Stromal cell of bone marrow (primary cell): Measurements from ENCODE around the gene DPH1.

ENCODE experiments used
- DNase-seq: peaks from one replicate; pipeline ENCODE4 v3.0.0-alpha.2; 2012; ENCODE audit warnings: low read depth

The DPH1 gene

GRCh38 chr17:2027528-2028233, 2.3 kb upstream of the DPH1 start:
- no peak for DNase-seq

- DNase-seq = no peak
These were observed 1.7 kb upstream of the DPH1 start for GRCh38 chr17:2028234-2028614.

- no peak for DNase-seq
These were observed 1.2 kb upstream of the DPH1 start for GRCh38 chr17:2028737-2029136.

DNA sequence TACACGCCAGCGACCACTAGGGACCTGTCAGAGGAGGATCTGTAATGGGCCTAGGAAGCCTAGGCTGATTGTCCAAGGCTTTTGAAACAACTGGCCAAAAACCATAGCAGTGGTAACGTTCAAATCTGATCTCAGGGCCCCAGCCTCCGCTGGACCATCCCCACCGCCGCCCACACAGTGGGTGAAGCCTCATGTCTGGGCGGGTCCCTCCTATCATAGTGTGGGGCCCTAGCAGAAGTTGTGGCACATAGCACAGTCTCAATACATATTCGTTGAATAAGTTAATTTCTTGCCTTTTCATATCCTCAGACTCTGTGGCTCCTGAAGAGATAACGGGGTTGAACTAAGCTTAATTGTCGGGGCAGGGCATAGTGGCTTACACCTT, 818 bp downstream of the DPH1 start:
- peak; percentile 82 for DNase-seq

DNA sequence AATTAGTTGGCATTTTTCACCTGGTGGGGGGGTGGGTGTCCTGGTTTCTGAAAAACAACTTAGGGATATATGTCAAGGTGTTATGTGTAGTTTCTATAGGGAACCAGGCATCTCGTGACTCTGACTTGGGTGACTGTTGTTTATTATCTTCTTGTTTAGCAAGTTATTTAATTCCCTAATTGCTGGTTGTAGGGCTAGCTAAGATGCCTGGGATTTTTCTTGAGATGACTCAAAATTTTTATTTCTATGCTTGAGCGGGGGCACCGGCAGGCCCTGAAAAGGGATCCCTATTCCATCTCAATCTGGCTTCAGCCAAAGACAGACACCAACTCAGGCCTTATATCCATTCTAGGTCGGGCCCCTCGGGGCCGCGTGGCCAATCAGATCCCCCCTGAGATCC, 3.2 kb downstream of the DPH1 start:
- DNase-seq = no peak

GRCh38 chr17:2034157-2034556, 4.2 kb downstream of the DPH1 start:
- DNase-seq = no peak

DNA sequence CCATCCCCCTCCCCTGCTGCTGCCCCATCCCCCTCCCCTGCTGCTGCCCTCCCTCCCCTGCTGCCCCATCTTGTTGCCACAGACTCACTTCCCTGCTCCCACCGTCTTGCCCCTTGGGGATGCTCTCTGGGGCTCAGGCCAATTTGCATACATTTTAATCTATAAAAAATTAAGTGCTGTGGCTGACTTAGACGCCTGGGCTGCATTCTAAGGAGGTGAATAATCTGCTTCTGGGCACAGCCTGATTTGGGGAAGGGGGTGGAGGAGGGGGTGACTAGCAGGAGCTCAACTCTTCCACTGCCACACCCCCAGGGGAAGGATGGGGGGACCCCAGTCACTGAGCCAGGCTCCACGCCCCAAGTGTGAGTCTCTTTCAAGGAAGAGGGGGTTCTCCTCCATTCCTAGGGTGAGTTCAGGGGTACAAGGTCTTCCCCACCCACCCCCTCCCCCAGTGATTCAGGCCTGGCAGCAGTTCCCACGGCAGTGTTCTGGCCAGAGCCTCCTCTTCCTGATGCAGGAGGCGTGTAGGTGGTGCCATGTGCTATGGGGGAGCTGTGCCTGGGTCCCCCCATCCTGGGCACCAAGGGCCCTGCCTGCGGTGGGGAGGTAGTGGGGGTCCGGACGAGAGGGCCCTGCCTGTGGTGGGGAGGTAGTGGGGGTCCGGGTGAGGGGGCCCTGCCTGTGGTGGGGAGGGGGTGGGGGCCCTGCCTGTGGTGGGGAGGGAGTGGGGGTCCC, 5.0 kb downstream of the DPH1 start:
- DNase-seq = no peak

GRCh38 chr17:2035541-2036488, 5.9 kb downstream of the DPH1 start:
- DNase-seq = no peak

DNA sequence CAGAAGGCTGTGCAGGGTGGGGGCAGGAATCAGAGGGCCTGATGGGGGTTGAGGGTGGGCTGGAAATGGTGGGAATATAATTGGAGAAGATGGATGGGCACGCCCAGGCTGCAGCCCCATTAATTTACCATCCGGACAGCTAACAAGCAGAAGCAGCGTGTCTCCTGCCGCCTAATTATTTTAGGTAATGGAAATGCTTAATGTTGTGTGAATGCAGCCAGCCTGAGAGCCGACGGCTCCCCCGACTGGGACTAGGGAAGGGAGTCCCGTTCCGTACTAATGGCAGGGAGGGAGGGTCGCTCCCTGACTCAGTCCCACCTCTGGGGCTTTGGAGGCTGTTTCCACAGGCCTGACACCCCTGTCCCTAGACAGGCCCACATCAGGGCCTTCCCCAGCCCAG, 7.2 kb downstream of the DPH1 start:
- DNase-seq = no peak

DNA sequence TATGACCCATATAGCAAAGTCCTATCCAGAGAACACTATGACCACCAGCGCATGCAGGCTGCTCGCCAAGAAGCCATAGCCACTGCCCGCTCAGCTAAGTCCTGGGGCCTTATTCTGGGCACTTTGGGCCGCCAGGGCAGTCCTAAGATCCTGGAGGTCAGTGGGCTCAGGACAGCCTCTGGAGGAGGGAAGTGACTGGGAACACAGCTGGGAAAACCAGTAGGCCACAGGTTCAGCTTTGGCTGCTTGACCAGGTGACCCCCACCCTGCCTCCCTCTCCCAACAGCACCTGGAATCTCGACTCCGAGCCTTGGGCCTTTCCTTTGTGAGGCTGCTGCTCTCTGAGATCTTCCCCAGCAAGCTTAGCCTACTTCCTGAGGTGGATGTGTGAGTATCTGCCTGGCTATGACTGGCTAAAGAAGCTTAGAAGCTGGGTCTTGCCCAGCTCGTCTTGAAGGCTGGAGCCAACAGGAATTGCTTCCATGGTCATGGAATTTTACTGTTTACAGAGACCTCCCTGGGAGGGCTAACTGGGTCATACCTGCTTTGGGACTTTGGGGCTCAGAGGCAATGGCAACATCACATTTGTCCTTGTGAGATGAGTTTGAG, 10.4 kb downstream of the DPH1 start:
- DNase-seq = no peak

GRCh38 chr17:2040942-2041560, 11.1 kb downstream of the DPH1 start:
- no peak for DNase-seq

GRCh38 chr17:2041561-2042389, 11.8 kb downstream of the DPH1 start, which contains the start of gene OVCA2:
Gene OVCA2, plus strand, starts transcription at chr17:2042022. Its CDS starts 26 bp downstream, at chr17:2042048.
- peak; percentile 84 for DNase-seq

DNA sequence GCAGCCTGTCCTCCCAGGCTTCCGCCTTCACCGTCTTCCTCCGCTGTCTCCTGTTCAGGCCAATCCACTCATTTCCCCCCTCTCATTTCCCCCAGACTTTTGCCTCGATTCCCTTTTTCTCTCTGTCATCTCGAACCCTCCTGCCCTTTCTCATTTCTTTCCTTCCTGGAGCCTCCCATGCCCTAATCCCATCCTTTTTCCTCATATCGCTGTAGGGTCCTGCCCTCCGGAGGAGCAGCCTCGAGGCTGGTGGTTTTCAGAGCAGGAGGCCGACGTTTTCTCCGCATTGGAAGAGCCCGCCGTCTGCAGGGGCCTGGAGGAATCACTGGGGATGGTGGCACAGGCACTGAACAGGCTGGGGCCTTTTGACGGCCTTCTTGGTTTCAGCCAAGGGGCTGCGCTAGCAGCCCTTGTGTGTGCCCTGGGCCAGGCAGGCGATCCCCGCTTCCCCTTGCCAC, 12.5 kb downstream of the DPH1 start:
- DNase-seq = no peak

DNA sequence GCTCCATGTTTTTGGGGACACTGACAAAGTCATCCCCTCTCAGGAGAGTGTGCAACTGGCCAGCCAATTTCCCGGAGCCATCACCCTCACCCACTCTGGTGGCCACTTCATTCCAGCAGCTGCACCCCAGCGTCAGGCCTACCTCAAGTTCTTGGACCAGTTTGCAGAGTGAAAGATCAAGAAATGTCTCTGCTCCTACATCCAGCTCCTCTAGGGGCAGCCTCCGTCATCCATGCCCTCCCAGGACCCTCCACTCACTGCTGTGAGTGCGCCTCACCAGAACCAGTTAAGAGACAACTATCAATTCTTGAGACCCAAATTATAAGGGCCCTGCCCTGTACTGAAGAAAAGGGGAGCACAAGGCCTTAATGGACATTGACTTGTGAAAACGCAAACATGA, 13.0 kb downstream of the DPH1 start:
- DNase-seq = no peak

DNA sequence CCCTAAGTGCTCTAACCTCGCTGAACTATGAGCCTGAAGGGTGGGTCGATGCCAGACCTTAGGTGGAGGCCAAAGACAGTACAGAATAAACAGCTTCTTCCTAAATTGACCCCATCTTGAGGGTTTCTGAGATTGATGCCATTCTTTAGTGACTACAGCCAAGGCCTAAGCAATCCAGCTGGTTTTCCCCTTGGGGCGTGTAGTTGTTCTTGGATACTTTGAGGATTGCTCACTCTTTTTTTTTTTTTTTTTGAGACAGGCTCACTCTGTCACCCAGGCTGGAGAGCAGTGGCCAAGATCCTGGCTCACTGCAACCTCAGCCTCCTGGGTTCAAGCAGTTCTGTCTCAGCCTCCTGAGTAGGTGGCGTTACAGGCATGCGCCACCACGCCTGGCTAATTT, 13.8 kb downstream of the DPH1 start:
- DNase-seq = no peak

DNA sequence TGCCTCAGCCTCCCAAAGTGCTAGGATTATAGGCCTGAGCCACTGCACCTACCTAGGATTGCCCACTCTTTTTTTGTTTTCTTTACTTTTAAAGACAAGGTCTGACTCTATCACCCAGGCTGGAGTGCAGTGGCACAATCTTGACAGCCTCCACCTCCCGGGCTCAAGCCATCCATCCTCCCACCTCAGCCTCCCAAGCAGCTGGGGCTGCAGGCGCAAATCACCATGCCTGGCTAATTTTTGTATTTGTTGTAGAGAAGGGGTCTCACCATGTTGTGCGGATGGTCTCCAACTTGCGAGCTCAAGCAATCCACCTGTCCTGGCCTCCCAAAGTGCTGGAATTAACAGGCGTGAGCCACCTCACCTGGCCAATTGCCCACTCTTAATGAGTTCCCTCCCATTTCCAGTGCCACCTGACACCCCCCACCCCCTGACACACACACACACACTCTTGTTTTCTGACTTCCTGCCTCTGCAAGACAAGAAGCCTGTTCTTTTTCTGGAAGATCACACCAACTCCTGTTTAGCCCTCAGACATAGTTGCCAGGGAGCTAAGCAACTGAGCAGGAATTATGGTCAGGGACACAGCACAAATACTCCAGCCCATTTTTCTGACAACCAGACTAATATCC, 14.4 kb downstream of the DPH1 start:
- DNase-seq = no peak

- no peak for DNase-seq
These were observed 17.6 kb downstream of the DPH1 start for GRCh38 chr17:2047590-2047989.

DNA sequence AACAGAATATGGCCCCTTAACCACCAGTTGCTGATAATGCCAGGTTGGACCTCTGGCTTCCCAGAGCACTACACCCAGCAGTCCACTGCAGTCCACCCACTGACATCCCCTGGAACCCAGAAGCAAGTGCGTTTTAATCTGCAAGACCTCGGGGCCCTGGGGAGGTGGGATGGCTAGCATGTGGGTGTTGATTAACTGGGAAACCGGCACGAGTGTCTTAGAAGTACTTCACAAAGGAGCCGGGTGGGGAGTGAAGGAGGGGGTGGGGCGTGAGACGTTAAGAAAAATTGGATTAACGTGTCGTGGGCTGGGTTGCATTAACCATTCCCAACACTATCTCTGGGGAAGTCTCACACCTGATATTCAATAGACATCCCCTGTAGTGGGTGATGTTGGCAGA, 18.9 kb downstream of the DPH1 start:
- no peak for DNase-seq

DNA sequence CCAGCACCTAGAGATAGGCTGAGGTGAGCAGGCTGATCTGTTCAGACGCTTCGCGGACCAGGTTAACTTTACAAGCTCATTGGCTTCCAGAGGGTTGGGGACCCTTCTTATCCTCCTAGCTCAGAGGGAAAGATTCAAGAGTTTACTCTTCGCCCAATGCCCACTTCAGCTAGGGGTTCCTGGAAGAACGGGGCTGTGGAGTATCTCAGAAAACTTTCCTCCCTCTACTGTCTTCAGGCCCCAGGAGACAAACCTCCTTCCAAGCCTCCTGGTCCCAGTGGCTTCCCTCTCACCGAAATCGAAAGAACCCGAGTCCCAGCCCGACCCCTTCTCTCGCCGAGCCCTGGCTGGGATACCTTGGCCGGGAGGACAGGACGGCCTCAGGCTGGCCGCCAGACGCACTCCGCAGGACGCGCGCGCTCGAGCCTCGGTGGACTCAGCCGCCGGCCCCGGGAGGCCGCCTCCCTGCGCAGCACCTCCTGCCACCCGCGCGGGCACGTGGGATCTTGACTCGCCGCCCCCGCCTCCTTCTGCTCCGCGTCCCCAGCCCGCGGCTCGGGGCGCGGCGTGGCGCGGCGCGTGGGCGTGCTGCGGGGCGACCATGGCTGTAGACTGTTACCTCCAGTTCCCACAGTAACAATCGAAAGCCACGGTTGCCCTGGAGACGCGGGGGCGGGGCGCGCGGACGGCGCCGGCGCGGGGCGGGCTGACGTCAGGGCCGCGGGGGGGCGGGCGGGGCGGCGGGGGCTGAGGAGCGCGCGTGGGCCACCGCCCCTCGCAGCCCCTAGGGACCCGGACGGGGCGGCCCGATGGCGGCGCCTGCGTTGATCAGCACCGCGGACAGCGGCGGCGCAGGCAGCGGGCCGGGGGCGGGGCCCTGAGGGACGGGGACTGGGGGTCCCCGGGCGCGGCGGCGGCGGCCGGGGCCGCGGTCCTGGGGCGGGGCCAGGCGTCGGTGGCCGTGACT, 19.7 kb downstream of the DPH1 start:
- DNase-seq = peak; percentile 67
